Measurements from ENCODE around the gene CANX. TPM values are rescaled to one million over a fixed set of nuclear protein-coding genes. Genes with fewer than 3 reads are reported as not detected.
A peak's percentile ranks its signal among the peaks of the same experiment; 100 is the strongest.

The CANX gene
- total and polyA plus RNA-seq, 9 of the 15 experiments (the other 6 are each of a cell fraction or from before 2014, with no cell fraction given), result 155 to 893 (median 589) TPM

DNA sequence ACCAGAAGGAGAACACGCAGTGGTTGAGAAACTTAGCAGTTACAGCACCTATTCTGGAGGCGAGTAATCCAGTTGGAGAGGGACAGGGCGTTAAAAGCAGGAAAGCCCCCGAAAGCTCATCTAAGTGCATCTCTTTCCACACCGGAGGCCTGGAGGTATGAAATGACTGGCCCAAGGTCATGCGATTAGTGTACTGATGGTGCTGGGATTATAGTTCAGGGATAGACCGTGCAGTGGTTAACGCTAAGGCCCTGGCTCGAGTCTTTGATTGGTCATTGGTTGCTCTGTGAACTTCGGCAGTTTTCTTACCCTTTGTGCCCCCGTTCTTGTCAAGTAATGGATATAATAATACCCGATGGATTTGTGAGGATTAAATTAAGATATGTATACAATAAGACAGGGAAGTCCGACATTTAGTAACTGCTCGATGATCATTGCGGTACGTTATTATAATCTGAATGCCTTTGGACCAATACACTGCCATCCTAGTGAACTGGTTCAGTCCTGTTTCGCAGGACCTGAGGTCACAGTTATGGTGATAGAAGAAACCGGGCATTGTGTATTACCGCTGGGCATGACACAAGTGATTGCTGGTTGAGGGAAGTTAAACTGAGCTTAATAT lies 960 bp downstream of the CANX start (continued):
- TF ChIP-seq, protein P1, sequence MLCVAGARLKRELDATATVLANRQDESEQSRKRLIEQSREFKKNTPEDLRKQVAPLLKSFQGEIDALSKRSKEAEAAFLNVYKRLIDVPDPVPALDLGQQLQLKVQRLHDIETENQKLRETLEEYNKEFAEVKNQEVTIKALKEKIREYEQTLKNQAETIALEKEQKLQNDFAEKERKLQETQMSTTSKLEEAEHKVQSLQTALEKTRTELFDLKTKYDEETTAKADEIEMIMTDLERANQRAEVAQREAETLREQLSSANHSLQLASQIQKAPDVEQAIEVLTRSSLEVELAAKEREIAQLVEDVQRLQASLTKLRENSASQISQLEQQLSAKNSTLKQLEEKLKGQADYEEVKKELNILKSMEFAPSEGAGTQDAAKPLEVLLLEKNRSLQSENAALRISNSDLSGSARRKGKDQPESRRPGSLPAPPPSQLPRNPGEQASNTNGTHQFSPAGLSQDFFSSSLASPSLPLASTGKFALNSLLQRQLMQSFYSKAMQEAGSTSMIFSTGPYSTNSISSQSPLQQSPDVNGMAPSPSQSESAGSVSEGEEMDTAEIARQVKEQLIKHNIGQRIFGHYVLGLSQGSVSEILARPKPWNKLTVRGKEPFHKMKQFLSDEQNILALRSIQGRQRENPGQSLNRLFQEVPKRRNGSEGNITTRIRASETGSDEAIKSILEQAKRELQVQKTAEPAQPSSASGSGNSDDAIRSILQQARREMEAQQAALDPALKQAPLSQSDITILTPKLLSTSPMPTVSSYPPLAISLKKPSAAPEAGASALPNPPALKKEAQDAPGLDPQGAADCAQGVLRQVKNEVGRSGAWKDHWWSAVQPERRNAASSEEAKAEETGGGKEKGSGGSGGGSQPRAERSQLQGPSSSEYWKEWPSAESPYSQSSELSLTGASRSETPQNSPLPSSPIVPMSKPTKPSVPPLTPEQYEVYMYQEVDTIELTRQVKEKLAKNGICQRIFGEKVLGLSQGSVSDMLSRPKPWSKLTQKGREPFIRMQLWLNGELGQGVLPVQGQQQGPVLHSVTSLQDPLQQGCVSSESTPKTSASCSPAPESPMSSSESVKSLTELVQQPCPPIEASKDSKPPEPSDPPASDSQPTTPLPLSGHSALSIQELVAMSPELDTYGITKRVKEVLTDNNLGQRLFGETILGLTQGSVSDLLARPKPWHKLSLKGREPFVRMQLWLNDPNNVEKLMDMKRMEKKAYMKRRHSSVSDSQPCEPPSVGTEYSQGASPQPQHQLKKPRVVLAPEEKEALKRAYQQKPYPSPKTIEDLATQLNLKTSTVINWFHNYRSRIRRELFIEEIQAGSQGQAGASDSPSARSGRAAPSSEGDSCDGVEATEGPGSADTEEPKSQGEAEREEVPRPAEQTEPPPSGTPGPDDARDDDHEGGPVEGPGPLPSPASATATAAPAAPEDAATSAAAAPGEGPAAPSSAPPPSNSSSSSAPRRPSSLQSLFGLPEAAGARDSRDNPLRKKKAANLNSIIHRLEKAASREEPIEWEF (CRISPR knock-in tag; IDR thresholded peaks at IDR 0.05), result peak; percentile 43; the same call in 1 of the 2 replicates
- TF ChIP-seq, protein P2, sequence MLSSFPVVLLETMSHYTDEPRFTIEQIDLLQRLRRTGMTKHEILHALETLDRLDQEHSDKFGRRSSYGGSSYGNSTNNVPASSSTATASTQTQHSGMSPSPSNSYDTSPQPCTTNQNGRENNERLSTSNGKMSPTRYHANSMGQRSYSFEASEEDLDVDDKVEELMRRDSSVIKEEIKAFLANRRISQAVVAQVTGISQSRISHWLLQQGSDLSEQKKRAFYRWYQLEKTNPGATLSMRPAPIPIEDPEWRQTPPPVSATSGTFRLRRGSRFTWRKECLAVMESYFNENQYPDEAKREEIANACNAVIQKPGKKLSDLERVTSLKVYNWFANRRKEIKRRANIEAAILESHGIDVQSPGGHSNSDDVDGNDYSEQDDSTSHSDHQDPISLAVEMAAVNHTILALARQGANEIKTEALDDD (IDR thresholded peaks at IDR 0.05), result peak; percentile 40; the same call in 1 of the 2 replicates
- no peak for TF ChIP-seq MEF2D (tag; conservative IDR thresholded peaks at IDR 0.05; ENCODE audit: low read depth)
- peak; percentile 42; the same call in 1 of the 2 replicates for TF ChIP-seq HNRNPL (IDR thresholded peaks at IDR 0.05; ENCODE audit: low read depth, low read length)
- TF ChIP-seq, protein P3, sequence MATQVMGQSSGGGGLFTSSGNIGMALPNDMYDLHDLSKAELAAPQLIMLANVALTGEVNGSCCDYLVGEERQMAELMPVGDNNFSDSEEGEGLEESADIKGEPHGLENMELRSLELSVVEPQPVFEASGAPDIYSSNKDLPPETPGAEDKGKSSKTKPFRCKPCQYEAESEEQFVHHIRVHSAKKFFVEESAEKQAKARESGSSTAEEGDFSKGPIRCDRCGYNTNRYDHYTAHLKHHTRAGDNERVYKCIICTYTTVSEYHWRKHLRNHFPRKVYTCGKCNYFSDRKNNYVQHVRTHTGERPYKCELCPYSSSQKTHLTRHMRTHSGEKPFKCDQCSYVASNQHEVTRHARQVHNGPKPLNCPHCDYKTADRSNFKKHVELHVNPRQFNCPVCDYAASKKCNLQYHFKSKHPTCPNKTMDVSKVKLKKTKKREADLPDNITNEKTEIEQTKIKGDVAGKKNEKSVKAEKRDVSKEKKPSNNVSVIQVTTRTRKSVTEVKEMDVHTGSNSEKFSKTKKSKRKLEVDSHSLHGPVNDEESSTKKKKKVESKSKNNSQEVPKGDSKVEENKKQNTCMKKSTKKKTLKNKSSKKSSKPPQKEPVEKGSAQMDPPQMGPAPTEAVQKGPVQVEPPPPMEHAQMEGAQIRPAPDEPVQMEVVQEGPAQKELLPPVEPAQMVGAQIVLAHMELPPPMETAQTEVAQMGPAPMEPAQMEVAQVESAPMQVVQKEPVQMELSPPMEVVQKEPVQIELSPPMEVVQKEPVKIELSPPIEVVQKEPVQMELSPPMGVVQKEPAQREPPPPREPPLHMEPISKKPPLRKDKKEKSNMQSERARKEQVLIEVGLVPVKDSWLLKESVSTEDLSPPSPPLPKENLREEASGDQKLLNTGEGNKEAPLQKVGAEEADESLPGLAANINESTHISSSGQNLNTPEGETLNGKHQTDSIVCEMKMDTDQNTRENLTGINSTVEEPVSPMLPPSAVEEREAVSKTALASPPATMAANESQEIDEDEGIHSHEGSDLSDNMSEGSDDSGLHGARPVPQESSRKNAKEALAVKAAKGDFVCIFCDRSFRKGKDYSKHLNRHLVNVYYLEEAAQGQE (IDR thresholded peaks at IDR 0.05; ENCODE audit: borderline replicate concordance), result peak; percentile 88
- TF ChIP-seq, protein P3 (CRISPR knock-in tag; IDR thresholded peaks at IDR 0.05; ENCODE audit: low read depth), result no peak
- TF ChIP-seq, protein P4, sequence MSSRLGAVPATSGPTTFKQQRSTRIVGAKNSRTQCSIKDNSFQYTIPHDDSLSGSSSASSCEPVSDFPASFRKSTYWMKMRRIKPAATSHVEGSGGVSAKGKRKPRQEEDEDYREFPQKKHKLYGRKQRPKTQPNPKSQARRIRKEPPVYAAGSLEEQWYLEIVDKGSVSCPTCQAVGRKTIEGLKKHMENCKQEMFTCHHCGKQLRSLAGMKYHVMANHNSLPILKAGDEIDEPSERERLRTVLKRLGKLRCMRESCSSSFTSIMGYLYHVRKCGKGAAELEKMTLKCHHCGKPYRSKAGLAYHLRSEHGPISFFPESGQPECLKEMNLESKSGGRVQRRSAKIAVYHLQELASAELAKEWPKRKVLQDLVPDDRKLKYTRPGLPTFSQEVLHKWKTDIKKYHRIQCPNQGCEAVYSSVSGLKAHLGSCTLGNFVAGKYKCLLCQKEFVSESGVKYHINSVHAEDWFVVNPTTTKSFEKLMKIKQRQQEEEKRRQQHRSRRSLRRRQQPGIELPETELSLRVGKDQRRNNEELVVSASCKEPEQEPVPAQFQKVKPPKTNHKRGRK (tag; IDR thresholded peaks at IDR 0.05), result no peak
- TF ChIP-seq NFYB (IDR thresholded peaks at IDR 0.05; ENCODE audit: extremely low read depth, insufficient read length), result peak; percentile 45
- TF ChIP-seq, protein P5, sequence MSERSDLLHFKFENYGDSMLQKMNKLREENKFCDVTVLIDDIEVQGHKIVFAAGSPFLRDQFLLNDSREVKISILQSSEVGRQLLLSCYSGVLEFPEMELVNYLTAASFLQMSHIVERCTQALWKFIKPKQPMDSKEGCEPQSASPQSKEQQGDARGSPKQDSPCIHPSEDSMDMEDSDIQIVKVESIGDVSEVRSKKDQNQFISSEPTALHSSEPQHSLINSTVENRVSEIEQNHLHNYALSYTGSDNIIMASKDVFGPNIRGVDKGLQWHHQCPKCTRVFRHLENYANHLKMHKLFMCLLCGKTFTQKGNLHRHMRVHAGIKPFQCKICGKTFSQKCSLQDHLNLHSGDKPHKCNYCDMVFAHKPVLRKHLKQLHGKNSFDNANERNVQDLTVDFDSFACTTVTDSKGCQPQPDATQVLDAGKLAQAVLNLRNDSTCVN (CRISPR knock-in tag; IDR thresholded peaks at IDR 0.05), result 0 out of 2 replicates have a peak, but pooled peaks have one; percentile 2
